NCI-H1417 (cell line): ENCODE data around the gene PIEZO1.

Source experiments
- DNase-seq, 3 experiments: peaks; one replicate each; lab custom pipeline; 2025; lab: John Stamatoyannopoulos, UW

The PIEZO1 gene

DNA sequence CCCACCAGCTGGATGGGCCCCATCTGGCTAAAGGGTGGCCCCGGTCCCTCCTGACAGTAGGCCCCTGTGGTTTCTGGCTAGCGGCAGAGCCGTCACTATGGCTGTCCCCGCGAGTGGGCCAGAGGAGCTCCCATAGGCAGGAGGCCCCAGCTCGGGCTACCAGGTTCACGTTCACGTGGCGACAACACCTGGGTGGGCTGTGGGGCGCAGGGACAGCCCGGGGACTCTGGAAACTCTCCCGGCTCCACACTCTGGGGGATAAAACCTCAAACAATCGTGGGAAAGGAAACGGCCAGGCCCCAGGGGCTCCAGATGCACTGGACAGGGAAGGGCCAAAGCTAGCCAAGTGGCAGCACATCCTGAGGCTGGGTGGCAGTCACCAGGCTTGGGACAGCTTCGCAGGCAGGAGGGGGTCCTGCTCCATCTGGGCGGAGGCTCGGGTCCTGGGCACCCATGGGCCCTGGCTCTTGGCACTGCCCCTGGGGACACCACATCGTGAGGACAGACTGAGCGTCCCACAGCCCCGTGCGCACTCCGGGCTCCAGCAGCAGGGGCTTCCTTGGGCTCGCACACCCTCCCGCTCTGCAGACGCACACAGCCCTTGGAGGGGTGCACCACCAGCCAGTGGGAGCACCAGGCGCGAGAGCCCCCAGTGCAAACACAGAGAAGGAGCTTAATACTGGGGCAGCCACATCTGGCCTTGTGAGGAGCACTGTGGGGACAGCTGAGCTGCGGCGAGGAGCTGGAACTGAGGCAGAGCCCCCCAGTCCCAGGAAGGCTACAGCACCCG is 83.2 kb downstream of the PIEZO1 start:
- DNase-seq = no peak

DNA sequence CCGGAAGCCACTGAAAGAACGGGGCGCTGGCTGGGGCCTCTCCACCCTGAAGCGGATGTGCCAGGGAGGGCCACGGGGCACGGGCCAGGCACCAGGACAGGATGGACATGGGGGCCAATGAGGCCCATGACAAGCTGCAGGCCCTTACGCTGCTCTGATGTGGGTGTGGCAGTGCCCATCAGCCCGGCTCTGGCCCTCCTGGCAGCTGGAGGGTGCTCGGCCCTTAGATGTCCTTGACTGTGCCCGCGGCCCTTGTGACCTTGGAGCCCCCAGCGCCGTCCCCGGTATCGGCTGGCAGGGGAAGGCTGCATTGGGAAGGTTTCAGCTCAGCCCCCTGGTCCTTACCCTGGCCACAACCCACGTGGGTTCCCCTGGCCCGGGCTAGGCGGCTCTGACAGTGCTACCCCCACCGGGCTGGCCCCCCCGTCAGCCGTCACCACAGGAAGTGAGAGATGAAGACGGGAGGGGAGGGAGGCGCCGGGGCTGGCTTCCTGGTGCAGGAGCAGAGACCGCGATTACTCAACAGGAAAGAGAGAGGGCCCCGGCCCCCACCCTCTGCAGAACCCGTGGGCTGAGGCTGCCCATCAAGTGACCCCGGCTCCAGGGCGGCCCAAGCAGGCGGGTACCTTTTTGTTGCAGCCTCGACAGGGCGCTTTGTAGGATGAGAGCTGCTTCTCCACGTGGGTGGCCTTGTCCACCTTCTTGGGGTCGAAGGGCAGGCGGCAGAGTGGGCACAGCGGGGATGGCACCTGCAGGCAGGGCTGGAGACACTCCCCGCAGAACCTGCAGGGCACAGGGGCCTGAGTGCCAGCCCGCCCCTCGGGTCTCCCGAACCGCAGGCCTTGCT is 84.2 kb downstream of the PIEZO1 start:
- DNase-seq = no peak

DNA sequence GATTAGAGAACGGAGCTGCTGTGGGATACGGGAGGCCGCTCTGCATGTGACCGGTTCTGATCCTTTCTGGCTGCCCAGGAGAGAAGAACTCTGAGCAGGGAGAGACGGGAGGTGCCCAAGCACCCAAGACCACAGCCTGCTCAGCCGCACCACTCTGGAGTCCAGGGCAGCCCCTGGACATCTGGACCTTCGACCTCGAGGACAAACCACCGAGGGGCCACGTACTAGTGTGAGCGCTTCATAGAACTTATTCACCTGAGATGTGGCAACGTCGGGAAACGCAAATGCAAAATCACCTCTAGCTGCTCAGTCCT is 84.7 kb downstream of the PIEZO1 start:
- DNase-seq = no peak

DNA sequence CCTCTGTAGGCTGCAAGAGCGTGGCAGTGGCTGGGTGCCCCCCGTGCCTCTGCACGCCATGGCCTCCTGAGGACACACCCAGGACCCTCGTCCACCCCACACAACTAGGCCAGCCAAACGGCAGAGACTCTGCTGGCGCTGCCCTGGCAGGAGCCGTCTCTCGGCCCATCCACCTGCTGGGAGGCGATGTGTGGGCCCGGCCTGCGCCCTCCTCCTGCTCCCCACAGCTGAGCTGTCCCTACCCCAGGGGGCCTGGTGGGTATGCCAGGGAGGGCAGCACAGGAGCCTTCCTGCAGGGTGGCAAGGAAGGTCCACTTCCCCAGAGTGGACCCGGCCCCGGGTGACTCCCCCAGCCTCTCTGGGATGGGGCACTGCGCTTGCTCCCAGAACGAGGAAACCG is 85.8 kb downstream of the PIEZO1 start:
- no peak for DNase-seq

DNA sequence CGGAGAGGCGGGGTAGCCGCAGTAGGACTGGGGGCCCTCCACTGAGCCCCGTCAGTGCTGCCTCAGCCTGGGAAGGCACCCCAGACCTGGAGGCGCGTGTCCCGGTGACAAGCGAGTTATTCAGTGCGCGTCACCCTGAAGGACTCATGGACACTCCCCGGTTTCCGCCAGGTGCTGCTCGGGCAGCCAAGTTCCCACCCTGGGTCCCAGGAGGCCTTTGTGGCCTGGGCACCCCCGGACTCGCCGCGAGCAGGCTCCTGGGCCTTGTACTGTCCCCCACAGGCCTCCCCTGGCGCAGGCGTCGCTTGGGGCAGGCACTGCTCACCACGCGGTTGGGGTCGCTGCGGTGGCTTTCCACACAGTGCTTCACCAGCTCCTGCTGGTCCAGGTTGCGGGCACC is 86.4 kb downstream of the PIEZO1 start:
- DNase-seq = no peak

DNA sequence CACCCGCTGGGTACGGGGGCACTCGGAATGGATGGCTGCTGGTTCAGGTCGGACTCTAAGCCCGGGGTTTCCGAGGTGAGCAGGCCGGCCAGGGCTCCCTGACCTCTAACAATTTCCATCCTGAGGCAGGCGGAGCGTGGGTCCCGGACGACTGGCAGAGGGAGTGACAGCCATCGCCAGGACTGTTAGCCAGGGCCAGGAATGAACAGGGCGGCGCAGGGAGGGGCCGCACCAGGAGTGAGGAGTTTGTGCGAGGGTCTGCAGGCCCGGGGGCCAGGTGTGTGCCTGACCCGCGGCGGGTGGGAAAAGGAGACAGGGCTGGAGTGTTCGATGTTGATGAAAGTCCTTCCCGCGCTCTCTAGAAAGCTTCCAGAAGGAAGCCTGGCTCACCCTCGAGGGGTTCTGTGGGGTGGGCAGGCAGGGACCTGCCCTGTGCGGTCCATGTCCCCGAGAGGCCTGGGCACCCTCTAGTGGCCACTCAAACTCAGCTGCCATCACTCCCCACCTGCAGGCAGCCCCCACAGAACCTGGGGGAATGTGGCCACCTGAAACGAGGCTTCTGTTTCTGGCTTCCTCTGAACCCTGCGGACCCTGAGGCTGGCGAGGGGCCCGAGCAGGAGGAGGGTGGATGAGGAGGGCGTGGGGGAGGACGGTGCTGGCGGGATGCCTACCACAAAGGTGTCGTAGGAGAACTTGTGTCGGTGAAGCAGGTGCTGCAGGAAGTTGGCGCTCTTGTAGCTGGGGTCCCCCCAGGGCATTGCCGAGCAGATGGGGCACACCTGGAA is 87.0 kb downstream of the PIEZO1 start:
- no peak for DNase-seq

DNA sequence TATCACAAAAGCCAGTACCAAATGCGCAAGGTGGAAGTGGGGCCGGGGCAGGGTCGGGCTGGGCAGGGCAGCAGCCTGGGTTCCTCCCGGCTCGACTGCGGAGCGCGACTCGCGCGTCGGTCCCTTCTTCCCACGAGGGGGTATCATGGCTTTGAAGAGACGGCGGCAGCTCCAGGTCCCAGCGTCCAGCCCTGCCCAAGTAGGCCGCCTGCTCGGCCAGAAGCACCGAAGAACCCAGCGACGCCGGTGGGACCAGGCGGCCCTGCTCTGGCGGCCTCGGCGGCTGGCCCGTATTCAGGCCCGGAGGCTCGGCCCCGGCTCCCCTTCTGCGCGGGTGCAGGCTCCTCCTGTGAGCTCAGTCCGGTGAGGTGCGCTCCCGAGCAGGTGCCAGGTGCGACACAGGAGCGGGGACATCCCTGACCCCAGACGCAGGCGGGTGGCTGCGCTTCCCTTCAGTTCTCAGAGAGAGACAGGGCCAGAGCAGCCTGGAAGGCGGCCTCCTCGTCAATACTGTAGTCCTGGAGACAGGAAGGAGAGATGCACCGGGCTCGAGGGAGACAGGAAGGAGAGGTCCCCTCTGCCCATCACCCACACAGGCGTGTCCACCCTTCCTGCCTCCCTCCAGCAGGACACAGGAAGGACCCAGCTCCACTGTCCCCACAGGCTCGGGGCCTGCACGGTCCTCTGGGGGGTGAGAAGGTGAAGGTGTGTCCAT is 87.7 kb downstream of the PIEZO1 start:
- no peak for DNase-seq

DNA sequence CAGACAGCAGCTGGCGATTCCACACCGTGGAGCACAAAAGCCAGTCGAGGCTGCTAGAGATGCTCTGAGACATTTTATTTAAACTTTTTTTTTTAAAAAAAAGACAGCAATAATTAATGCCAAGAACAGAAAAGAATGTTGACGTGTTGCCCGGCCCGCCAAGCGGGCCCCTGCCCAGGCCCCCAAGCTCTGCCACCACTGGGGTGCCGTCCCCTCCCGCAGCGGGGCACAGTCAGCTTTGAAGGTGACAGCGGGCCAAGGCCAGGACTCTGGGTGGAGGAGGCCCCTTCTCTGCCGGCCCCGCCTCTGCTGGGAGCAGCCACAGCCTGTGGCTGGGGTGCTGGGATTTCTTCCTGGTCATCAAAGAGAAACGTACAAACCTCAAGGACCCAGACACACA is 88.6 kb downstream of the PIEZO1 start:
- no peak for DNase-seq

DNA sequence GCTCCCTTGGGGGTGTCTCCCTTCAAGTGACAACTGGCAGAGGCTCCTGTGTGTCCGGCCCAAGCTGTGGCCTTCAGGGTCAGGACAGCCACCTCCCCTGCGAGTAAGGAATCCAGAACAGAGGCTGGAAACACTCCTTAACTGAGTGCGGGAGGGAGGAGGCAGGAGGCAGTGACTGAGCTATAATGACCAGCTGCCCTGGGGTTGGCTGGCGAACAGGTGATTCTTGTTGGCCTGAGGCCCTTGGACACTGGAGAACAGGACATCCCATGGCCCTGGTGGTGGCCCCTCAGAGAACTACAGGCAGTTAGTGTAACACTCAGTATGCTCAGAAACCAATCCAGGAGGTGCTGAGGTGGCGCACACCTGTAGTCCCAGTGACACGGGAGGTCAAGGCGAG is 89.3 kb downstream of the PIEZO1 start:
- DNase-seq = no peak

DNA sequence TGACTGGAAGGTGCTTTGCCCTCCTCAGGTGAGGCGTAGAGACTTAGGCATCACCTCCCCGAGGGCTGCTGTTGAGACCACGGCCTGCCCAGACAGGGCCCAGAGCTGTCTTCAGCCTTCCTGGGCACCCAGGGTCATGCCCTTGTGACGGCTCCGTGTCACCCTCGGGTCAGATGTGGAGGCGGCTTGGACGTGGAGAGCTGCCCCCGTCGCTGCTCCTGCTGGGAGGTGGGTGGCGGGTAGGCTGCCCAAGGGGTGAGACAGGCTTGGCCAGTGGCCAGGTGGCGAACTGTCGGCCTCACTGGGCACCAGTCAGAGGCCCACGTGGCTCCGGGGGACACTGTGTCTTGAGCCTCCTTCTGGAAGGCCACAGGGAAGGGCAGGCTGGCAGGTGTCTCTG is 89.8 kb downstream of the PIEZO1 start:
- no peak for DNase-seq

DNA sequence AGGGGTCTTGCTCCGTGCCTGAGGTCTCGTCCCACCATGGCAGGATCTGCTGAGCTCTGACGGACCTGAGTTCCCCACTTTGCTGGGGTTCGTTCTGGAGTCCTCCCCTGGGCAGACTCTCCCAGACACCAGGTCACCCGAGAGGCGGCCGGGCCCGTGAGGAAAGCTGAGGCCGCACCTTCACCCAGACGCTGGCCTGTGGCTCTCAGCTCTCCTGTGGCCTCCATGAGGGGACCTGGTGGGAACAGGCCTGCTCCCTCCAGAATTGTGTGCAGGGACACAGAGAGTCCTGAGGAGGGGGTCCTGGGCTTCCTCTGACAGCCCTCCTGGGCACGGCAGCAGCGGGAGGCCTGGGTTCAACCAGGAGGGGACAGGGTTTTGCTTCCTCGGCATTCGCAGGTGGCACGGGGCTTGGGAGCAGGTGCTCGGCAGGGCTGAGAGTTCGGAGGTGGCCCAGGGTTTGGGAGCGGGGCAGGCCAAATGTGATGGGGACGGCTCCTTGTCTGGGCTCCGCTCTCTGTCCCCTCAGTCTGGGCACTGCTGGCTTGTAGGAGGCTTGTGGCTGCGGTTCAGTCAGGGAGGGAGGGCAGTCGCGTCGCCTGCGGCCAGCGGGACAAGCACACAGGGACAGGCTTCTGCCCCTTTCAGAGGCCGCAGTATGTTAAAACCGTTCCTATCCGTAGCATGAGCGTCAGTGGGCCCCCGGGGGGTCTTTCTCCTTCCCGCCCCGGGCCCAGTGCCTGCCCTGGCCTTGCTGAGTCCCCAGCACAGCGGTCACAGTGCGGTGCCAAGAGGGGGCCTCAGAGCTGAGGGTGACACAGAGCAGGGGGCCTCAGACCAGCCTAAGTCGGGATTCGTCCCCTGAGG is 90.6 kb downstream of the PIEZO1 start:
- no peak for DNase-seq

DNA sequence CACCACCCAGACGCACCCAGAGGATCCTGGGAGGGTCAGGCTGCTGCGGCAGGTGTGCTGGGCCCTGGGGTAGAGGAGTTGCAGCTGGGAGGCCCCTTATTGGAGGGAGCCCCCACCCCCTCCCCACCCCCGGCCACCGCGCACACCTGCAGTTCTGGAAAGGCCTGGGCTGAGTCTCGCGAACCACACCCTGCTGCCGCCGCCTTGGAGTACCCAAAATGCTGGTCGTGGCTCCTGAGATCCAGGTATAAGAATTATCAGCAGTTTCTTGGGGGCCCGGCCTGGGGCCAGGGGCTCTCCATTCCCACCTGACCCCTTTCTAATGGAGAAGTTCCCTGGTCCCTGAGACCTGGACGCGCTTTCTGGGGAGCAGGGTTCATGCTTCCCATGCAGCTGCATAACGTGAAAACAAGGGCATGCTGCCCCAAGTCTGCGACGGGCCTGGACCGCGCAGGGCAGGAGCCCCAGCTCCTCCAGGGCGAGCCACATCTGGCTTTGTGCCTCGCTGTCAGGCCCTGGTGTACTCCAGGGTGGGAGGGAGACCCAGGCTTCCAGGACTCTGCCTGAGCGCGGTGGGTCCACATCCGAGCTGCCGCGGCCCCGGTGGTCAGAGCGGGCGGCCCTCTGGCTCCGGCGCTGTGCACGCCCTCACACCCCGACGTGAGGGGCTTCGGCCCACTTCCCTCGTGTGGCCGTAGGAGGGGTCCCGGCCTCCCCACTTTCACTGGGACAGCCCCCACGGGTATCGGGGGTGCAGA is 91.4 kb downstream of the PIEZO1 start:
- peak in 1 of 3 experiments; percentile 3 for DNase-seq

DNA sequence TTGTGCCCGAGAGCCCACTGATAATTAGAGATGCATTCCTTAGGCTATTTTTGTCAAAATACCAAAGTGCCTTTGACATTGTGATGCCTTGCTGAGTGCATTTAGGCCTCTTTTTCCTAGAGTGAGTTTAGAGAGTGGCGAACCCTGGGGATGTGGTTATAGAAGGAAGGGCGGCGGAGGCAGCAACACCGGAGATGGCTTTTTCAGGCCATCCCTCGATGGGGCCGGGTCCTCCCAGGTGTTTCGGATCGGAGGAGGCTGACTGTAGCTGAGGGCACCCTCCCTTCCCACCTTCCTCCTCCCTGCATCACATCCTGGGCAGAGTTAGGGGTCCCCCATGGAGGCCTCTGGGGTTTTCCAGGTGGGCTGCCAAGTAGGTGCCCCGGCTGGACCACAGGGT is 92.2 kb downstream of the PIEZO1 start:
- no peak for DNase-seq

DNA sequence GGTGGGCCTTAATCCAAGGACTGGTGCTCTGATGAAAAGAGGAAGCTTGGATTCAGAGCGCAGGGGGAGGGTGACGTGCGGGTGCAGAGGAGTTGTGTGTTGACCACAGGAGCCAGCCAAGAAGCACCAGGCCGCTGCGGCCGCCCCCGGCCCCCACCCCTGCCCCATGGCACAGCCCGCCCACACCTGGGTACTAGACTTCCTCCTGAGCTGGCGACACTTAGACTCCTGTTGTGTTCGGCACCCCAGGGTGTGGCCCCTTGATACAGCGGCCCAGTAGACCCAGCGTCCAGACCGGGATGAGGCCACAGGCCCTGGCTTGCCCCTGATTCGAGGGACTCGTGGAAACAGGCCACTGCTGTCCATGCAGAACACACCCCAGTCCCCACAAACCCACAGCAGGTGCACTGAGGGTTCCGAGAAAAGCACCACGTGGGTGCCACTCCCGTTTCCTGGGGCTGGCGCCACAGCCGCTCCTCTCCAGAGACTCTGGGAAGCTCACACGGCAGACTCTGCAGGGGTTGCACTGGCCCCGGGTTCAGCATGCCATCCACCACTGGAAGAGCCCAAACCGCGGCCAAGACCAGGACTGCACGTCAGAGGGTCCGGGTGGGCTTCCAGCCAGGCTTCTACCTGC is 93.0 kb downstream of the PIEZO1 start:
- DNase-seq = peak in 1 of 3 experiments; percentile 3

DNA sequence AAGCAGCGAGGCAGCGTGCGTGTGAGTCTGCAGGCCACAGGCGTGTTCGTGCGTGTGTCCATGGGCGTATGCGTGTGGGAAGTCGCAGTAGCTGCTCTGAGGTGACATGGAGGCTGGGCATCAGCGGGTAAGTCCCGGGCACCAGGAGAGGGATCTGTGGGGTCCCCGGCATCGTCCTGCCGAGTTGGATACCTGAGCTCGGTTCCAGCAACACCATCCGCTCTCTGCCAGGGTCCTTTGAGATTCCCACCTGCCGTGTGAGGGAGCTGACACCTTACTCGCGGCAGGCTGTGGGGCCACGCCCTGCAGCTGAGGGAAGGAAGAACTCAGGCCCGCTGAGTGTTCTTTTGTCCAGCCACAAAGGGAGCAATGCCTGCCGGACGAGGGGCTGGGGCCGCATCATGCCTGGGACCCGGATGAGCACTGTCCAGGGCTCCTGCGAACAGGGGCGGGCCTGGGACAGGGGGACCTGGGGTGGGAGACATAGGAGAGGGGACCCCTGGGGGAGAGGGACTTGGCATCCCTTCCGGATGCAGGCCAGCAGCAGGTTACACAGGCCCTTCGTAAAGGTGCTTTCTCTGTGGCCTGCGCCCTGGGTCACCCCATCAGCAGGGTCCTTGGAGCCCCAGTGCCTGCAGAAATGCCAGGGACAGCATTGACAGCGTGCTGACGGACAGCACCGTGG is 93.7 kb downstream of the PIEZO1 start:
- DNase-seq = peak in 1 of 3 experiments; percentile 8

DNA sequence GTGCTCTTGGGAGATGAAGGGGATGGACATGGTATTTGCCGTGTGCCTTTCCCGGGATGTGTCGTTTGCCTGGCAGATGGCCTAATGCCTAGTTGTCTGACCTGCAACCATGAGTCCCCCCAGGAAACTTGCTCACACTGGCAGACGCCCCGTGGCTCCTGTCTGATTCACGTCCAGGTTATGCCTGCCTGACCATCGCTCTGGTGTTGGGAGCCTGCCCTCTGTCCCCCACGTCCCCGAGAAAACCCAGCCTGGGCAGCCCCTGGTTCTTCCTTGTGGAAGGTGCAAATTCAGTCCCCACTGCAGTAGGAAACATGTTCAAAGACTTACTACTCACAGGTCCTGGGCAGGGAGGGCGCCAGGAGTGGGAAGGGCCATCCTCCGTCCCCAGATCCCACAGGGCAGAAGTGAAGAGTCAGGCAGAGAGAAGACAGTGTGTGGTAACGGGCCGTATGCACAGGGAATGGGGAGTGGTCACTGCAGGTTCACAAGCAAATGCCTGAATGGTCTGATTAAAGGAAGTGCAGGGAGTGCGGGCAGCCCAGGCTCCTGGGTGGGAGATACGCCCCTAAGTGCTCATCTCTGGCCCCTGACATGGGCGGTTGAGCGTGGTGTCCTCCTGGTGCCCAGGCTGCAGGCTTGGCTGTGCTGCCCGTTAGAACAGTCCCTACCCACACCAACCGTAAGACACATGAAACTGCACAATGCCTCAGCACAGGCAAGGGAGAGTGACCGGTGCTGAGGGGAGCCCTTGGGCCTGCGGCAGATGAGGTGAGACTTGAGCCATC is 94.5 kb downstream of the PIEZO1 start:
- DNase-seq = no peak

DNA sequence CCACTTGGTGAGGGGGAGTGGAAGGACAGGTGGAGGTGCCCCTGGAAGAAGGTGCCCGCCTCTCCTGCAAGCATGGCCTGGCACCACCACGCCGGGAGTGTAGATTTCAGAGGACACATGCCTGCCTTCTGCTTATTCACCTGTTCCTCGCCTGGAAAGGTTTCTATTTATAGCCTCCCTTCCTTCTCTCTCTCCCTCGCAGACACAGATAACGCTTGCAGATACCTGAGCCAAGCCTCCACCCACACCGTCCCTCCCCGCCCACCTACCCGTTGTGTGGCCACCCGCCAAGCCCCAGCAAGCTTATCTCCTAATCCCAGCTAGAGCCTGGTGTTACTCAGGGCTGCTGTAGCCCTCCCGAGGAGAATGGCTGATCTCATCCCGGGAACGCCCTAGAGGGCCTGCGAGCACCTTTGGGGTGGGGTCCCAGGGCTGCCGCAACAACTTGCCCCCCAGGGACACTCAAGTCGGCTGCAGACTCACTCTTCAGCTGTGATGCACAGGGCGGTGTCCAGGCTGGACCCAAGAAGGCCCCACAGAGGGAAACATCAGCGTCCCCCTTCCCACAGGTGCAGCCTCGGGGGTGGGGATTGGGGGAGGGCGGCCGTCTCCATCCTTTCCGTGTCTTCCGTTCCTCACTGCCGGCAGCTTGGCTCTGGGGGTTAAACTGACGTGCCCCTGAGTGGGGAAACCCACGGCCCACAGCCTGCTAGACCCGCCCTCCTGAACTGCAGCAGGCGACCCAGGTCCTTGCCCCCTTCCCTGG is 96.8 kb downstream of the PIEZO1 start:
- peak in 2 of 3 experiments; percentile 39 to 78 for DNase-seq

DNA sequence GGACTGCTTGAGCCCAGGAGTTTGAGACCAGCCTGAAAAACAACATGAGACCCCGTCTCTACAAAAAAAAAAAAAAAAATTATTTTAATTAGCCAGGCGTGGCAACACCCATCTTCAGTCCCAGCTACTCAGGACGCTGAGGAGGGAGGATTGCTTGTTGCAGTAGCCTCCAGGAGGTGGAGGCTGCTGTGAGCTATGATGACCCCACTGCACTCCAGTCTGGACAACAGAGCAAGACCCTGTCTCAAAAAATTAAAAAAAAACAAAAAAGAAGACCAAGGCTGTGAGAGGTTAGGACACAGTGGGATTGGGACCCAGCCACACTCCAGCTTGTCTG is 97.4 kb downstream of the PIEZO1 start:
- no peak for DNase-seq
